A172 (cell line): ENCODE measurements around the gene RGL1. TPM values are rescaled to one million over a fixed set of nuclear protein-coding genes. Genes with fewer than 3 reads are reported as not detected.
A peak's percentile ranks its signal among the peaks of the same experiment; 100 is the strongest.

Source experiments
- DNase-seq: peaks from one replicate; pipeline ENCODE4 v3.0.0-alpha.2; 2015; ENCODE audit warnings: low spot score
- total RNA-seq: library from RNA; depleted of rRNA; stranded (reverse); fragments of >200 nt; shearing (Covaris generic); gene quantifications from 2 replicates; pipeline ENCODE4 v1.2.3, GENCODE V29; 2014

The RGL1 gene
- total RNA-seq, 1 experiment from 2014 or later, result 5.6 TPM

GRCh38 chr1:183864611-183865010 is 59.7 kb downstream of the RGL1 start:
- DNase-seq, result no peak

GRCh38 chr1:183869230-183869629 is 64.3 kb downstream of the RGL1 start:
- no peak for DNase-seq

GRCh38 chr1:183869664-183870063 is 64.7 kb downstream of the RGL1 start:
- DNase-seq, result no peak

- DNase-seq, result peak; percentile 21
Observed at GRCh38 chr1:183870351-183871077, 65.6 kb downstream of the RGL1 start.

- DNase-seq, result peak; percentile 66
Observed at GRCh38 chr1:183871142-183871541, 66.2 kb downstream of the RGL1 start.

GRCh38 chr1:183871601-183872000 is 66.7 kb downstream of the RGL1 start:
- DNase-seq, result no peak

GRCh38 chr1:183872403-183872802 is 67.5 kb downstream of the RGL1 start:
- DNase-seq, result no peak

- no peak for DNase-seq
Observed at GRCh38 chr1:183873642-183874041, 68.7 kb downstream of the RGL1 start.

- DNase-seq, result no peak
Observed at GRCh38 chr1:183876309-183876708, 71.4 kb downstream of the RGL1 start.

GRCh38 chr1:183877053-183877720 is 72.3 kb downstream of the RGL1 start:
- no peak for DNase-seq

GRCh38 chr1:183879494-183879893 is 74.6 kb downstream of the RGL1 start:
- no peak for DNase-seq

GRCh38 chr1:183879966-183880365 is 75.0 kb downstream of the RGL1 start:
- DNase-seq, result no peak

- DNase-seq, result no peak
Observed at GRCh38 chr1:183880531-183881243, 75.8 kb downstream of the RGL1 start.

GRCh38 chr1:183881387-183882131 is 76.6 kb downstream of the RGL1 start:
- DNase-seq, result peak; percentile 89

GRCh38 chr1:183882335-183883167 is 77.6 kb downstream of the RGL1 start:
- DNase-seq, result no peak

- DNase-seq, result no peak
Observed at GRCh38 chr1:183883623-183884022, 78.7 kb downstream of the RGL1 start.

GRCh38 chr1:183884526-183884925 is 79.6 kb downstream of the RGL1 start:
- no peak for DNase-seq

GRCh38 chr1:183885142-183885735 is 80.3 kb downstream of the RGL1 start:
- no peak for DNase-seq

GRCh38 chr1:183886083-183886828 is 81.3 kb downstream of the RGL1 start:
- no peak for DNase-seq

GRCh38 chr1:183886853-183887252 is 81.9 kb downstream of the RGL1 start:
- no peak for DNase-seq
